Fibroblast of the aortic adventitia (primary cell): Measurements from ENCODE around the gene CD180. TPM values are rescaled to one million over a fixed set of nuclear protein-coding genes. Genes with fewer than 3 reads are reported as not detected.

Experiments
- DNase-seq: peaks from one replicate; pipeline ENCODE4 v3.0.0-alpha.2; 2010; ENCODE audit warnings: low read depth
- H3K4me3 ChIP-seq: 2 replicates; pipeline ENCODE4 v1.5.1; 2011; ENCODE audit warnings: low read depth, mild to moderate bottlenecking, control low read depth, low read length, moderate library complexity
- CTCF ChIP-seq: IDR thresholded peaks from 2 replicates; pipeline ENCODE4 v1.5.1; 2011; ENCODE audit warnings: mild to moderate bottlenecking, low read length, control low read depth, inconsistent platforms; ENCODE audit not compliant: insufficient read depth
- total RNA-seq: library from RNA; depleted of rRNA; stranded (reverse); fragments of >200 nt; gene quantifications from 2 replicates; pipeline ENCODE4 v1.2.3, GENCODE V29; 2012; ENCODE audit warnings: low replicate concordance

The CD180 gene
- total RNA-seq, 1 donor = 0.09 TPM

GRCh38 chr5:67156976-67157583 is 39.5 kb downstream of the CD180 start:
- peak; percentile 80 for TF ChIP-seq CTCF
- peak; percentile 44 for DNase-seq
- no peak overlapping the region for H3K4me3 ChIP-seq

GRCh38 chr5:67154556-67155206 is 41.9 kb downstream of the CD180 start:
- TF ChIP-seq CTCF = no peak
- DNase-seq = no peak
- H3K4me3 ChIP-seq = no peak overlapping the region

- no peak overlapping the region for H3K4me3 ChIP-seq
- DNase-seq = no peak
- TF ChIP-seq CTCF = no peak
Observed at GRCh38 chr5:67153292-67153691, 43.3 kb downstream of the CD180 start.

GRCh38 chr5:67152400-67152799 is 44.2 kb downstream of the CD180 start:
- TF ChIP-seq CTCF = no peak
- no peak overlapping the region for H3K4me3 ChIP-seq
- DNase-seq = no peak

GRCh38 chr5:67149951-67150523 is 46.6 kb downstream of the CD180 start:
- TF ChIP-seq CTCF = peak; percentile 78
- peak; percentile 70 for DNase-seq
- no peak overlapping the region for H3K4me3 ChIP-seq

GRCh38 chr5:67149057-67149950 is 47.3 kb downstream of the CD180 start:
- no peak for TF ChIP-seq CTCF
- H3K4me3 ChIP-seq = peak overlapping the region; percentile 49
- DNase-seq = peak; percentile 8
